ENCODE data around the gene PARP12. TPM values are rescaled to one million over a fixed set of nuclear protein-coding genes. Genes with fewer than 3 reads are reported as not detected.
A peak's percentile ranks its signal among the peaks of the same experiment; 100 is the strongest.

The PARP12 gene
- total and polyA plus RNA-seq, 4 donors = 30.0 to 56.8 (median 47.6) TPM

GRCh38 chr7:140051820-140052219, 10.9 kb downstream of the PARP12 start:
- Histone ChIP-seq H3K9ac (ENCODE audit: insufficient read depth in 1 of 2, low read length in 2 of 2) (no peak overlapping the region), H3K4me3 (no peak overlapping the region), H3K27me3 (ENCODE audit: control insufficient read depth in 3 of 3, insufficient read depth in 3 of 3, low read length in 2 of 3) (no peaks in the 10 kb centered on the region), H3K36me3 (ENCODE audit: control insufficient read depth in 4 of 4, insufficient read depth in 4 of 4, low read length in 4 of 4) (peaks cover 0 to 8% (median 4%) of the 10 kb centered on the region in 4 donors), H3K4me1 (ENCODE audit: control insufficient read depth in 5 of 5, insufficient read depth in 5 of 5, low read length in 5 of 5) (peaks cover 0 to 13% (median 0%) of the 10 kb centered on the region in 5 donors), H3K27ac (ENCODE audit: low read depth in 1 of 2, low read length in 1 of 2) (no peak overlapping the region), H3K9me3 (ENCODE audit: control insufficient read depth in 4 of 4, insufficient read depth in 3 of 4, low read length in 3 of 4) (no peaks in the 10 kb centered on the region)
- DNase-seq (peak in 2 of 3 donors; percentile 5 to 10), ATAC-seq (ENCODE audit: insufficient read depth, low FRiP score) (no peak)
- no peak for TF ChIP-seq CTCF (IDR thresholded peaks at IDR 0.05; ENCODE audit: control extremely low read depth, extremely low read depth)

DNA sequence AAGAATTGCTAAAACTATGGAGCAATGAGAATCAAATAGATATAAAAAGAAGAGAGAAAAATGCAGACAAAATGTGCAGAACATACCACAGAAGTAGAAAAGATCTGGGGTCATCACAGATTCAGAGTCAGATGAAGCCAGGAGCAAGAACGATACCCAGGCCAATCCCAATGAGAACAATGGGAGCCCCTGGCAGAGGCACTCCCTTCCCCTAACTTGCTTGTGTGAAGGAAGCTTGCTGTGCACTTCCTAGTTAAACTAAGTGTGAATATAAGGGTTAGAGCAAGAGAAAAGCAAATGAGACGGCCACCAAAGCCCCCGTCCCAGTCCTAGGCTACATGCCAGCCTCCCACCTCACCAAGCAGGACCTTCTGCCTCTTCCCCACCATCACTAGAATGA, 12.7 kb downstream of the PARP12 start:
- no peak overlapping the region for H3K4me3 ChIP-seq
- H3K4me1 ChIP-seq (ENCODE audit: control insufficient read depth in 5 of 5, insufficient read depth in 5 of 5, low read length in 5 of 5) = peaks cover 0 to 15% (median 0%) of the 10 kb centered on the region in 5 donors
- H3K36me3 ChIP-seq (ENCODE audit: control insufficient read depth in 4 of 4, insufficient read depth in 4 of 4, low read length in 4 of 4) = peaks cover 2 to 6% (median 4%) of the 10 kb centered on the region in 4 donors
- DNase-seq (no peak), ATAC-seq (ENCODE audit: insufficient read depth, low FRiP score) (no peak)
- no peaks in the 10 kb centered on the region for H3K27me3 ChIP-seq (ENCODE audit: control insufficient read depth in 3 of 3, insufficient read depth in 3 of 3, low read length in 2 of 3)
- H3K9me3 ChIP-seq (ENCODE audit: control insufficient read depth in 4 of 4, insufficient read depth in 3 of 4, low read length in 3 of 4) = no peaks in the 10 kb centered on the region
- TF ChIP-seq CTCF (IDR thresholded peaks at IDR 0.05; ENCODE audit: control extremely low read depth, extremely low read depth) = no peak
- WGBS, 2 donors = 86 to 93% methylated on average over 3 of the region's 3 CpGs
- no peak overlapping the region for H3K9ac ChIP-seq (ENCODE audit: insufficient read depth in 1 of 2, low read length in 2 of 2)
- H3K27ac ChIP-seq (ENCODE audit: low read depth in 1 of 2, low read length in 1 of 2) = peak overlapping the region in 1 of 2 donors; percentile 58

DNA sequence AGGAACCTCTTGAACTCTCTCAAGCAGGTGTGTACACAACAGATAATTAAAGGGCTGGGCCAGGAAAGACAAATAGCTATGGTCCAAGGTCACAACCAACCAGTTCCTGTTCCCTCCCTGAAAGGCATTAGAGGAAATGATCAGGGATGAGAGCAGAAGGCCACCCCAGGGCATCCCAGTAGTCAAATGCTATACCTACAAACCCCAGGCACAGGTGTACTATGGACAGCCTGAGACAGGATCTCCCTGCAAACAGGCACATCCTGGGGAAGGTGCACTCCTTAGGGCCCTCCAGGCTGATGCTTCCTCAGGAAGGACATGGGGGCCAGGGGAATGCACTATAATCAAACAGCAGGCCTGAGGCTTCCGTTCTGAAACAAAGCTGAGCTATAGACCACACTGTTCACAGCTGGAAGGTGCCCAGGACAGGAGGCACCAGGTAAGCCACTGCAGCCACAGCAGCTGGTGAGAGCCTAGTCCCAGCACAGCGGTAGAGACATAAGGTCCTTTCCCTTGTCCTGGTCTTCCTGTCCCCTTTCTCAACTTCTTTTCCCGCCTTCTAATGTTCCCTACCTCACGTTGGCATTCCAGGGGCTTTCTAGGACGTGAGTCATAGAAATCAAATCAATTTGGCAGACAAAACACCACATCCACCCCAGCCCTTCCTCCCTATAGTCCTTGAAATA, 13.3 kb downstream of the PARP12 start:
- Histone ChIP-seq H3K27ac (ENCODE audit: low read depth in 1 of 2, low read length in 1 of 2) (peak overlapping the region; percentile 6 to 86), H3K27me3 (ENCODE audit: control insufficient read depth in 3 of 3, insufficient read depth in 3 of 3, low read length in 2 of 3) (no peaks in the 10 kb centered on the region), H3K36me3 (ENCODE audit: control insufficient read depth in 4 of 4, insufficient read depth in 4 of 4, low read length in 4 of 4) (peaks cover 2 to 7% (median 4%) of the 10 kb centered on the region in 4 donors), H3K4me3 (no peak overlapping the region), H3K9me3 (ENCODE audit: control insufficient read depth in 4 of 4, insufficient read depth in 3 of 4, low read length in 3 of 4) (no peaks in the 10 kb centered on the region), H3K4me1 (ENCODE audit: control insufficient read depth in 5 of 5, insufficient read depth in 5 of 5, low read length in 5 of 5) (peaks cover 0 to 15% (median 0%) of the 10 kb centered on the region in 5 donors), H3K9ac (ENCODE audit: insufficient read depth in 1 of 2, low read length in 2 of 2) (no peak overlapping the region)
- peak in 1 of 3 donors; percentile 9 for DNase-seq
- TF ChIP-seq CTCF (IDR thresholded peaks at IDR 0.05; ENCODE audit: control extremely low read depth, extremely low read depth) = no peak
- 74 to 83% methylated on average over 5 of the region's 5 CpGs for WGBS, 2 donors
- ATAC-seq (ENCODE audit: insufficient read depth, low FRiP score) = peak; percentile 27

All from lung (tissue), 12 donors.